HG03066 (cell line): ENCODE measurements around the gene KIAA0753.

Experiments
- ATAC-seq: cut with Tn5 transposase; IDR thresholded peaks from one replicate; pipeline ENCODE4 v1.9.1; 2021; ENCODE audit warnings: low read depth; ENCODE audit not compliant: unreplicated experiment

Gene KIAA0753

GRCh38 chr17:6554342-6554741 lies 86.2 kb downstream of the KIAA0753 start:
- no peak for ATAC-seq

GRCh38 chr17:6551869-6552531 lies 88.5 kb downstream of the KIAA0753 start:
- ATAC-seq, result no peak

GRCh38 chr17:6551356-6551755 lies 89.2 kb downstream of the KIAA0753 start:
- ATAC-seq, result no peak

- ATAC-seq, result no peak
These were observed 91.0 kb downstream of the KIAA0753 start for GRCh38 chr17:6549384-6550036.

GRCh38 chr17:6548578-6549330 lies 91.8 kb downstream of the KIAA0753 start:
- no peak for ATAC-seq

GRCh38 chr17:6548034-6548433 lies 92.5 kb downstream of the KIAA0753 start:
- no peak for ATAC-seq

- ATAC-seq, result no peak
These were observed 93.2 kb downstream of the KIAA0753 start for GRCh38 chr17:6547336-6547735.

- ATAC-seq, result no peak
These were observed 94.3 kb downstream of the KIAA0753 start for GRCh38 chr17:6546069-6546718.

- ATAC-seq, result no peak
These were observed 95.2 kb downstream of the KIAA0753 start for GRCh38 chr17:6545291-6545690.

GRCh38 chr17:6544011-6544370 lies 96.5 kb downstream of the KIAA0753 start:
- ATAC-seq, result no peak

- ATAC-seq, result no peak
These were observed 97.2 kb downstream of the KIAA0753 start for GRCh38 chr17:6543079-6544010.

GRCh38 chr17:6542577-6542976 lies 97.9 kb downstream of the KIAA0753 start:
- ATAC-seq, result no peak

- ATAC-seq, result no peak
These were observed 98.6 kb downstream of the KIAA0753 start for GRCh38 chr17:6541886-6542285.

GRCh38 chr17:6539871-6540270 lies 100.6 kb downstream of the KIAA0753 start:
- ATAC-seq, result no peak

- ATAC-seq, result no peak
These were observed 103.9 kb downstream of the KIAA0753 start for GRCh38 chr17:6536566-6537065.

- ATAC-seq, result no peak
These were observed 104.5 kb downstream of the KIAA0753 start for GRCh38 chr17:6536053-6536452.

- no peak for ATAC-seq
These were observed 105.5 kb downstream of the KIAA0753 start for GRCh38 chr17:6534846-6535514.

- ATAC-seq, result no peak
These were observed 108.0 kb downstream of the KIAA0753 start for GRCh38 chr17:6532441-6532885.

- ATAC-seq, result no peak
These were observed 108.9 kb downstream of the KIAA0753 start for GRCh38 chr17:6531575-6531974.
